Breast epithelium (tissue), 3 donors: ENCODE measurements around the gene CCDC88C.

Source experiments
- POLR2A ChIP-seq: fragments of 450-650 bp; IDR thresholded peaks from one replicate; pipeline ENCODE4 v1.6.1; 2016; ENCODE audit warnings: antibody characterized with exemption, mild to moderate bottlenecking, moderate library complexity
- POLR2AphosphoS5 ChIP-seq, 3 donors: sonication (generic); formaldehyde crosslinking; IDR thresholded peaks; one replicate each; pipeline ENCODE4 v1.6.1; 2017; ENCODE audit warnings: antibody characterized with exemption in 3 of 3
- TF ChIP-seq, protein P1 (sequence below), 3 donors: fragments of 450-650 bp; IDR thresholded peaks; one replicate each; pipeline ENCODE4 v1.5.1; 2016 to 2017; ENCODE audit warnings: antibody characterized with exemption in 3 of 3, mild to moderate bottlenecking in 3 of 3, moderate library complexity in 3 of 3

GRCh38 chr14:91406982-91407381, 10.6 kb downstream of the CCDC88C start:
- TF ChIP-seq, protein P1, sequence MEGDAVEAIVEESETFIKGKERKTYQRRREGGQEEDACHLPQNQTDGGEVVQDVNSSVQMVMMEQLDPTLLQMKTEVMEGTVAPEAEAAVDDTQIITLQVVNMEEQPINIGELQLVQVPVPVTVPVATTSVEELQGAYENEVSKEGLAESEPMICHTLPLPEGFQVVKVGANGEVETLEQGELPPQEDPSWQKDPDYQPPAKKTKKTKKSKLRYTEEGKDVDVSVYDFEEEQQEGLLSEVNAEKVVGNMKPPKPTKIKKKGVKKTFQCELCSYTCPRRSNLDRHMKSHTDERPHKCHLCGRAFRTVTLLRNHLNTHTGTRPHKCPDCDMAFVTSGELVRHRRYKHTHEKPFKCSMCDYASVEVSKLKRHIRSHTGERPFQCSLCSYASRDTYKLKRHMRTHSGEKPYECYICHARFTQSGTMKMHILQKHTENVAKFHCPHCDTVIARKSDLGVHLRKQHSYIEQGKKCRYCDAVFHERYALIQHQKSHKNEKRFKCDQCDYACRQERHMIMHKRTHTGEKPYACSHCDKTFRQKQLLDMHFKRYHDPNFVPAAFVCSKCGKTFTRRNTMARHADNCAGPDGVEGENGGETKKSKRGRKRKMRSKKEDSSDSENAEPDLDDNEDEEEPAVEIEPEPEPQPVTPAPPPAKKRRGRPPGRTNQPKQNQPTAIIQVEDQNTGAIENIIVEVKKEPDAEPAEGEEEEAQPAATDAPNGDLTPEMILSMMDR (IDR thresholded peaks at IDR 0.05), result no peak
- no peak for TF ChIP-seq POLR2A
- no peak for TF ChIP-seq POLR2AphosphoS5 (IDR thresholded peaks at IDR 0.05)
